BE2C (cell line): ENCODE measurements around the gene ABL2.
"Not testable (repeated sequence)": the region's sequence is repeated elsewhere in the genome, so short reads cannot be mapped to it uniquely, and the experiment has no call there.

Experiments used
- DNase-seq: peaks from one replicate; pipeline ENCODE4 v3.0.0-alpha.2; 2020
- H3K27me3 ChIP-seq: fragments of 250-450 bp; sonication (Bioruptor Pico); 2 replicates; pipeline ENCODE4 v1.5.1; 2020; ENCODE audit warnings: mild to moderate bottlenecking
- H3K36me3 ChIP-seq: fragments of 250-450 bp; sonication (Bioruptor Pico); 2 replicates; pipeline ENCODE4 v1.5.1; 2020; ENCODE audit warnings: mild to moderate bottlenecking
- H3K4me1 ChIP-seq: fragments of 250-450 bp; sonication (Bioruptor Pico); 2 replicates; pipeline ENCODE4 v1.5.1; 2020
- H3K4me3 ChIP-seq: 2 replicates; pipeline ENCODE4 v1.5.1; 2011; ENCODE audit warnings: low read depth, low read length
- H3K9me3 ChIP-seq: fragments of 250-450 bp; sonication (Bioruptor Pico); 2 replicates; pipeline ENCODE4 v1.5.1; 2020
- TF ChIP-seq, protein P1 (sequence below): IDR thresholded peaks from 2 replicates; pipeline ENCODE4 v1.5.1; 2012; ENCODE audit warnings: mild to moderate bottlenecking, low read depth, low read length

ABL2 gene

DNA sequence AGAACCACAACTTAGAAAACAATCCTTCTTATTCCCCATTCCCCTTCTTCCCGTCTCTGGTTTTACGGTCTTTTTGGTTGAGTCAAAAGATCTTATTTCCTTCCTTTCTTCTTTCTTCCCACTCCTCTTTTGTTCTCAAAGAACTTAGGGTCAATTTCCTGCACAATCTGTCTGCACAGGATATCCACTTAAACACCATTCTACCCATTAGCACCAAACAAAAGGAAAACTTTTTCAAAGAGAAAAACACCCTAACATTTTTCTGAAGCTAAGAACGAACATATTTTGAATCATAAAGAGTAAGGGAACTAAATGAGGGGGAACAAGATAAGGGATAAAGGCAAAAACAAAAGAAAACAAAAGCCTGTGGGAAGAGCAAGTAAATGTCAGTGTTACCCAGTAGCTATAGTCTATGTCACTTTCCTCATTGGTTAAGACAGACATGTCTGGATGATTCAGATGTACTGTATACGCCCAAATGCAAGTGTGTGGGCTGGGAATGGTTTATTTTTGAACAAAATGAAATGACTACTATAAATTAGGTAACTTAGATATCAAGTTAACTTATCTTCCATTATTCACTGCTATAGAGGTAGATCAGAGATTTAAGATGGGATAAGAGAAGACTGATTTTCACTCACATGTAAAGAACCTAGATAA is 87.8 kb downstream of the ABL2 start:
- DNase-seq: no peak
- Histone ChIP-seq H3K36me3 (peaks cover 5% of the 10 kb centered on the region; the same call in 1 of the 2 replicates), H3K4me3 (no peak overlapping the region), H3K4me1 (no peaks in the 10 kb centered on the region), H3K9me3 (no peaks in the 10 kb centered on the region), H3K27me3 (no peaks in the 10 kb centered on the region)
- TF ChIP-seq, protein P1, sequence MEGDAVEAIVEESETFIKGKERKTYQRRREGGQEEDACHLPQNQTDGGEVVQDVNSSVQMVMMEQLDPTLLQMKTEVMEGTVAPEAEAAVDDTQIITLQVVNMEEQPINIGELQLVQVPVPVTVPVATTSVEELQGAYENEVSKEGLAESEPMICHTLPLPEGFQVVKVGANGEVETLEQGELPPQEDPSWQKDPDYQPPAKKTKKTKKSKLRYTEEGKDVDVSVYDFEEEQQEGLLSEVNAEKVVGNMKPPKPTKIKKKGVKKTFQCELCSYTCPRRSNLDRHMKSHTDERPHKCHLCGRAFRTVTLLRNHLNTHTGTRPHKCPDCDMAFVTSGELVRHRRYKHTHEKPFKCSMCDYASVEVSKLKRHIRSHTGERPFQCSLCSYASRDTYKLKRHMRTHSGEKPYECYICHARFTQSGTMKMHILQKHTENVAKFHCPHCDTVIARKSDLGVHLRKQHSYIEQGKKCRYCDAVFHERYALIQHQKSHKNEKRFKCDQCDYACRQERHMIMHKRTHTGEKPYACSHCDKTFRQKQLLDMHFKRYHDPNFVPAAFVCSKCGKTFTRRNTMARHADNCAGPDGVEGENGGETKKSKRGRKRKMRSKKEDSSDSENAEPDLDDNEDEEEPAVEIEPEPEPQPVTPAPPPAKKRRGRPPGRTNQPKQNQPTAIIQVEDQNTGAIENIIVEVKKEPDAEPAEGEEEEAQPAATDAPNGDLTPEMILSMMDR: no peak

DNA sequence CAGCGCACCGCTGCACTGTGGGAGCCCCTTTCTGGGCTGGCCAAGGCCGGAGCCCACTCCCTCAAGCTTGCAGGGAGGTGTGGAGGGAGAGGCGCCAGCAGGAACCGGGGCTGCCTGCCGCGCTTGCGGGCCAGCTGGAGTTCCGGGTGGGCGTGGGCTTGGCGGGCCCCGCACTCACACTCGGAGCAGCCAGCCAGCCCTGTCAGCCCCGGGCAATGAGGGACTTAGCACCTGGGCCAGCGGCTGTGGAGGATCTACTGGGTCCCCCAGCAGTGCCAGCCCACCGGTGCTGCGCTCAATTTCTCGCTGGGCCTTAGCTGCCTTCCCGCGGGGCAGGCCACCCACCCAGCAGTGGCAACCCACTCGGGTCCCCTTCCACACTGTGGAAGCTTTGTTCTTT is 90.7 kb downstream of the ABL2 start:
- not testable (repeated sequence) for H3K4me3 ChIP-seq, H3K4me1 ChIP-seq, H3K27me3 ChIP-seq, DNase-seq, H3K9me3 ChIP-seq, H3K36me3 ChIP-seq

DNA sequence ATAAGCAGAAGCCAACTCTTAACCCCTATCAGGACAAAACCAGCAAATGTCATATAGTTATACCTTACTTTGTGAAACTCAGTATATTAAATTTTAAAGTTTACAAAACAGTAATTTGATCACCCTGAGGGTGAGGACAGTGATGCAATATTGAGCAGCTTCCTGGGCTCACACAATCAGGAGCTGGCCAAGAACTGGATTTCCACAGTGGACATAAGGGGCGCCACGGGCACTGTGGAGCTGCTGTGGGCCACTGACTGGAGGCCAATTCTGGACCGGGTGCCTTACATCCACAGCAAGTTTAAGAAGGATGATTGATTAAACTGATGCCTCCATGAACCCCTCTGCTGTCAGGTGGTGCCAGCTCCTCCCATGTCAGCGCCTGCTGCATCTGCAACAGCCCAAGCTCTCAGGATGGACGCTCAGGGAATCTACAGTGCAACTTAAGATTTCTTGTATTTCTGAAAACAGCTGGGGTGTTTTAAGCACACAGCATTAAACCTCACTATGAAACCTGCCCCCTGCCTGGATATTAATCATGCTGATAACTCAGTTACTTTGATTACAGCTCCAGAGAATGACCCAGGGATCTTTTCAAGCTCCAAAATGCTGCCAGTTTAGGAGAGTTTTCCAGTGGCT is 91.7 kb downstream of the ABL2 start:
- H3K4me3 ChIP-seq: no peak overlapping the region

DNA sequence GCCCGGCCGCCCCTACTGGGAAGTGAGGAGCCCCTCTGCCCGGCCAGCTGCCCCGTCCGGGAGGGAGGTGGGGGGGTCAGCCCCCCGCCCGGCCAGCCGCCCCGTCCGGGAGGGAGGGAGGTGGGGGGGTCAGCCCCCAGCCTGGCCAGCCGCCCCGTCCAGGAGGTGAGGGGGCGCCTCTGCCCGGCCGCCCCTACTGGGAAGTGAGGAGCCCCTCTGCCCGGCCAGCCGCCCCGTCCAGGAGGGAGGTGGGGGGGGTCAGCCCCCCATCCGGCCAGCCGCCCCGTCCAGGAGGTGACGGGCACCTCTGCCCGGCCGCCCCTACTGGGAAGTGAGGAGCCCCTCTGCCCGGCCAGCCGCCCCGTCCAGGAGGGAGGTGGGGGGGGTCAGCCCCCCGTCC is 93.8 kb downstream of the ABL2 start:
- not testable (repeated sequence) for H3K27me3 ChIP-seq, DNase-seq, H3K36me3 ChIP-seq, H3K9me3 ChIP-seq, H3K4me1 ChIP-seq, H3K4me3 ChIP-seq

More for the DNA sequence above, 91.7 kb downstream of the ABL2 start:
- no peak for DNase-seq
- TF ChIP-seq, protein P1: no peak
- no peaks in the 10 kb centered on the region for H3K9me3 ChIP-seq
- no peaks in the 10 kb centered on the region for H3K4me1 ChIP-seq
- H3K36me3 ChIP-seq: peaks cover 5% of the 10 kb centered on the region; the same call in 1 of the 2 replicates
- H3K27me3 ChIP-seq: no peaks in the 10 kb centered on the region

- H3K4me3 ChIP-seq, H3K36me3 ChIP-seq, H3K27me3 ChIP-seq, H3K4me1 ChIP-seq, H3K9me3 ChIP-seq, DNase-seq: not testable (repeated sequence)
Observed at GRCh38 chr1:179135168-179135567, 94.3 kb downstream of the ABL2 start.

DNA sequence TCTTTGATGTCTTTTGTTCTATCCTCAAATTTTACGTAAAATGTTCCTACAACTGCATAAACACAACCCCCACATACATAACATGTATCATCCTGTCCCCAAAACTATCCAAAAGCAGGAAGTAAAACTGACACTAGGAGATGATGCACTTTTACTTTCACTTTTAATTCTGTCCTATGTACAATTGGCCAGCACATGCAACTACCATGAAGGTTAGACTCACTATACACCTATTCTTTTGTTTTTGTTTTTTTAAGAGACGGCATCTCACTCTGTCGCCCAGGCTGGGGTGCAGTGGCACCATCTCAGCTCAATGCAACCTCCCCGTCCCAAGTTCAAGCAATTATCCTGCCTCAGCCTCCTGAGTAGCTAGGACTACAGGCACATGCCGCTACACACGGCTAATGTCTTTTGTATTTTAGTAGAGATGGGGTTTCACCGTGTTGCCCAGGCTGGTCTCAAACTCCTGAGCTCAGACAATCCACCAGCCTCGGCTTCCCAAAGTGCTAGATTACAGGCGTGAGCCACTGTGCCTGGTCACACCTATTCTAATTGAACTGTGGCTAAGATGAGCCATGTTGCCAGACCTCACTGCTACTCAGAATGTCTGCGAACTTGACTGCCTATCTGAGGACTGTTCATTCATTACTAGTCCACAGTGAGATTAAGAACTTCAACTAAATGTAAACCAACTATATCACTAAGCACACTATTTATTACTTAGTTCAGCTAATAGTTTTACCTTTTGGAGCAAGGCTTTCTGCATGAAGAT is 99.6 kb downstream of the ABL2 start:
- Histone ChIP-seq H3K36me3 (peaks cover 18% of the 10 kb centered on the region), H3K4me1 (no peaks in the 10 kb centered on the region), H3K9me3 (no peaks in the 10 kb centered on the region), H3K4me3 (no peak overlapping the region), H3K27me3 (no peaks in the 10 kb centered on the region)
- no peak for DNase-seq
- TF ChIP-seq, protein P1: no peak

DNA sequence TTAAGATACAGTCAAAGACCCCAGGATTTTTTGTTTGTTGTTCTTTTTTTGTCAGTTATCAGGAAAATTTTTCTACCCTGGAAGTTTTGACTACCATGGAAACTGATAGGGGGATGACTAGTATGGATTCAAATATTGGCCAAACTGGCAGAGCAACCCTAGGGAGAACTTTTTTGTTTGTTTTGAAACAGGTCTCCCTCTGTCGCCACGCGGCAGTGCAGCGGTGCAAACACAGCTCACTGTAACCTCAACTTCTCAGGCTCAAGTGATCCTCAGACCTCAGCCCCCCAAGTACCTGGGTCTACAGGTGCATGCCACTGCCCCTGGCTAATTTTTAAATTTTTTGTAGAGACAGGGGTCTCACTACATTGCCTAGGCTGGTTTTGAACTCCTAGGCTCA is 101.0 kb downstream of the ABL2 start:
- H3K27me3 ChIP-seq: no peaks in the 10 kb centered on the region
- no peaks in the 10 kb centered on the region for H3K9me3 ChIP-seq
- H3K36me3 ChIP-seq: peaks cover 18% of the 10 kb centered on the region
- TF ChIP-seq, protein P1: no peak
- no peak for DNase-seq
- H3K4me1 ChIP-seq: no peaks in the 10 kb centered on the region
- no peak overlapping the region for H3K4me3 ChIP-seq
